Kidney epithelial cell (primary cell): ENCODE measurements around the gene TRIP4. TPM values are rescaled to one million over a fixed set of nuclear protein-coding genes. Genes with fewer than 3 reads are reported as not detected.

Experiments
- DNase-seq: peaks from one replicate; pipeline ENCODE4 v3.0.0-alpha.2; 2010; ENCODE audit warnings: low read depth
- H3K27me3 ChIP-seq: 2 replicates; pipeline ENCODE4 v1.6.0; 2011; ENCODE audit warnings: low read length; ENCODE audit not compliant: control insufficient read depth, insufficient read depth
- H3K36me3 ChIP-seq: 2 replicates; pipeline ENCODE4 v1.5.1; 2011; ENCODE audit warnings: low read length; ENCODE audit not compliant: control insufficient read depth, insufficient read depth
- H3K4me3 ChIP-seq: 2 replicates; pipeline ENCODE4 v1.5.1; 2011; ENCODE audit warnings: low read depth, mild to moderate bottlenecking, control low read depth, low read length
- total RNA-seq: library from RNA; depleted of rRNA; stranded (reverse); fragments of >200 nt; gene quantifications from 2 replicates; pipeline ENCODE4 v1.2.3, GENCODE V29; 2015
- TF ChIP-seq, protein P1 (sequence below): IDR thresholded peaks from 2 replicates; pipeline ENCODE4 v1.5.1; 2011; ENCODE audit warnings: mild to moderate bottlenecking, moderate library complexity, low read length, control low read depth, inconsistent platforms; ENCODE audit not compliant: insufficient read depth, poor library complexity, severe bottlenecking

Gene TRIP4
- total RNA-seq = 12.3 and 15.0 TPM in 2 replicates

DNA sequence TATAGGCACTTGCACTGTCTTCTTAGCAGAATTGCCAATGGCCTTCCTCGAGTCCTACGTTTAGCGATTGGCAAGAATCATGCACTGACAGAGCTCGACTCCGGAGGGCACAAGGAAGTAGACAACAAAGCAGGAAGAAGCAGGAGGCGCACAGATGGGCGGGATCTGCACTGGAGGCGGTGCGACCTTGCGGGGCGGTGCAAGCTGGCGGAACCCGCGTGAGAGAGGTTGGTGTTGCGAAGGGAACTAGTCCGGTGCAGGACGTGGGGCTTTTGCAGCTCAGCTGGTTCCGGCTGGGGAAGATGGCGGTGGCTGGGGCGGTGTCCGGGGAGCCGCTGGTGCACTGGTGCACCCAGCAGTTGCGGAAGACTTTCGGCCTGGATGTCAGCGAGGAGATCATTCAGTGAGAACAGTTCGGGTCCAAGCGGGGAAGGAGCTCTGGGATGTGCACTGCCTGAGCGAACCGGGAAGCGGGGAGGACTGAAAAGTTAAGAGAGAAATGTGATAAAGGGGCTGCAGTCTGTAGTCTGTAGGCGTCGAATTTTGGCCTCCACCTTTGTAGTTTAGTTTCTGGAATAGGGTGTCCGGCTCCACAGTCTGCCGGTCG lies at the start of gene TRIP4:
Gene TRIP4, plus strand, starts transcription at position 275 of the 607 bp plus-strand sequence. Its CDS starts 28 bp downstream, at position 303.
- Histone ChIP-seq H3K27me3 (no peaks in the 10 kb centered on the region), H3K4me3 (peak within 1 kb of the TSS; percentile 95), H3K36me3 (no peaks in the 10 kb centered on the region)
- DNase-seq = peak; percentile 85
- TF ChIP-seq, protein P1, sequence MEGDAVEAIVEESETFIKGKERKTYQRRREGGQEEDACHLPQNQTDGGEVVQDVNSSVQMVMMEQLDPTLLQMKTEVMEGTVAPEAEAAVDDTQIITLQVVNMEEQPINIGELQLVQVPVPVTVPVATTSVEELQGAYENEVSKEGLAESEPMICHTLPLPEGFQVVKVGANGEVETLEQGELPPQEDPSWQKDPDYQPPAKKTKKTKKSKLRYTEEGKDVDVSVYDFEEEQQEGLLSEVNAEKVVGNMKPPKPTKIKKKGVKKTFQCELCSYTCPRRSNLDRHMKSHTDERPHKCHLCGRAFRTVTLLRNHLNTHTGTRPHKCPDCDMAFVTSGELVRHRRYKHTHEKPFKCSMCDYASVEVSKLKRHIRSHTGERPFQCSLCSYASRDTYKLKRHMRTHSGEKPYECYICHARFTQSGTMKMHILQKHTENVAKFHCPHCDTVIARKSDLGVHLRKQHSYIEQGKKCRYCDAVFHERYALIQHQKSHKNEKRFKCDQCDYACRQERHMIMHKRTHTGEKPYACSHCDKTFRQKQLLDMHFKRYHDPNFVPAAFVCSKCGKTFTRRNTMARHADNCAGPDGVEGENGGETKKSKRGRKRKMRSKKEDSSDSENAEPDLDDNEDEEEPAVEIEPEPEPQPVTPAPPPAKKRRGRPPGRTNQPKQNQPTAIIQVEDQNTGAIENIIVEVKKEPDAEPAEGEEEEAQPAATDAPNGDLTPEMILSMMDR = no peak

DNA sequence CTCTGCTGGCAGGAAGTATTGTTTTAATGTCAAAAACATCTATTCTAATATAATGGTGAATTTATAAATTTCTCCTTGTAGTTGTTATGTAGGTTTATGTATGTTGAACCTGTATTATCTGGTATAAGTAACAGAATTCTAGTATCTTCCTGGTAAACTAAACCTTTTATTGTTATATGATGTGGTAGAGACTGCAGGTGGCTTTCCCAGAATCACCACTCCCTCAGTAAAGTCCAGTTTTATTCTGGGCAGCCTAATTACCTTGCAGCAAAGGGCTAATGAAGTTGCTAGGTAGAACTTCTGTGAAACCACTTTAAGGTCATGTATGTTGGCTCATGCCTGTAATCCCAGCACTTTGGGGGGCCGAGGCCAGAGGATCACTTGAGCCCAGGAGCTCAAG lies 47.3 kb upstream of the TRIP4 start:
- H3K36me3 ChIP-seq = no peaks in the 10 kb centered on the region
- DNase-seq = no peak
- TF ChIP-seq, protein P1 = no peak
- no peaks in the 10 kb centered on the region for H3K27me3 ChIP-seq
- H3K4me3 ChIP-seq = no peak overlapping the region

DNA sequence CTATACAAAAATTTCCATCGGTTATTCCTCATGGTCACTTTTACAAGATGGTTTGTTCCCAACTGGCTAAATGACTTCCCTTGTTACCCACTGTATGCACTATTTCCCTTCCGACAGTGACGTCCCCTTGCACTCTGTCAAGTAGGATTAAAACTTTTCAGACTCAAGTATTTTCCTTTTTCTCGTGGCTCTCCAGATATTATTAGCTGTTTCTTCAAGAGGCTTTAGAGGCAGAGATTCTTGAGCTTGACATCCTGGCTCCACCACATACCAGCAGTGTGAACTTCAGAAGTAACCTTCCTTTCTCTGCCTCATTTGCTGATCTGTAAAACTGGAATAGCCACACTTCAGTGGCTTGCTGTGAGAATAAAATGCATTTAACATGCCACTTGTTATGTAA lies 45.7 kb upstream of the TRIP4 start:
- TF ChIP-seq, protein P1 = no peak
- no peak for DNase-seq
- no peaks in the 10 kb centered on the region for H3K27me3 ChIP-seq
- no peaks in the 10 kb centered on the region for H3K36me3 ChIP-seq
- no peak overlapping the region for H3K4me3 ChIP-seq

DNA sequence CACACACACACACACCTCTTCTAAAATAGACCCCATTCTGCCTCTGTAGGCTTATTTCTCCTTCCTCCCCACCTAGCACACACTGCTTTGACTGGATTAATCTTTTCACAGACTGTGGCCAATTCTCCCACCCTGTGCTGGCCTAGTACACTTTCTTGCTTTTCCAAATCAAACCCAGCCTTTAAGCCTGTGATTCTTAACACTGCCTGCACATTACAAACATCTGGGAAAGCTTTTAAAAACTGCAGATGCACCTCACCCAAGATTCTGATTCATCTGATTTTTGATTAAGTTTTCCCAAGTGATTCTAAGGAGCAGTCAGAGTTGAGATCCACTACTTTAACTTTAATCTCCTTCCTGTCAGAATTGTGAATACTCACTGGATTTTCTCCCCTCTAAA lies 44.4 kb upstream of the TRIP4 start:
- Histone ChIP-seq H3K36me3 (no peaks in the 10 kb centered on the region), H3K4me3 (no peak overlapping the region), H3K27me3 (no peaks in the 10 kb centered on the region)
- DNase-seq = no peak
- TF ChIP-seq, protein P1 = no peak

DNA sequence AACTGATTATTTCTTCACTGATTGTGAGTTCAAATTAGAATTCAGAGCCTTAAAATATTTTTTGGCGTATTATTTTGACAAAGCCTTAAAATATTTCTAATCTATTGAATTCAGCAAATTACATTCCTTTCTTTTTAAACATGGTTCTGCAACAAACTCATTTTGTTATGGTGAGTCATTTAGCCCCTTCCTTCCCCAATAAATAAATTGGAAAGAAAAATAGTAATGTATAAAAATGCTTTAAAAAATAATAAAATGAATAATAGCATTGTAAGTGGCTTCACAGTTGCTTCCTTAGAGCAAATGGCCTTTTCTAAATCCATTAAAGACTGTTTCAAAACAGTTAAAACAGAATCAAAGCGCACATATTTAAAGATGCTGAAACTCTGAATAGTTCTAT lies 43.8 kb upstream of the TRIP4 start:
- DNase-seq = no peak
- no peak overlapping the region for H3K4me3 ChIP-seq
- TF ChIP-seq, protein P1 = no peak
- no peaks in the 10 kb centered on the region for H3K36me3 ChIP-seq
- H3K27me3 ChIP-seq = no peaks in the 10 kb centered on the region
